GM18508 (cell line): Measurements from ENCODE around the gene PSG1.
"Not testable (repeated sequence)": the region's sequence is repeated elsewhere in the genome, so short reads cannot be mapped to it uniquely, and the experiment has no call there.

Source experiments
- ATAC-seq: cut with Tn5 transposase; IDR thresholded peaks from one replicate; pipeline ENCODE4 v1.9.1; 2021; ENCODE audit warnings: moderate number of reproducible peaks; ENCODE audit not compliant: insufficient read depth, unreplicated experiment

The PSG1 gene

DNA sequence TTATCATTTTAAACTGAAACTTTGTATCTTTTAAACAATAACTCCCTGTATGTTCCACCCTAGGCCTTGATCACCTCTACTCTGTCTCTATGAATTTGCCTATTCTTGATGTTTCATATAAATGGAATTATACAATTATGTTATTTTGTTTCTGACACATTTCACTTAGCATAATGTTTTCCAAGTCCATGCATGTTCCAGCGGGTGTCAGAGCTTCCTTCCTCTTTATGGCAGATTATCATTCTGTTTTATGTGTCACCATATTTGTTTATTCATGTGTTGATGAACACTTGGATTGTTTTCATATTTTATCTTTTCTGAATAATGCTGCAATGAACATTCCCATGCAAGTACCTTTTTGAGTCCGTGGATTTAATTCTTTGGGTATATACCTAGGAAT is 3.2 kb upstream of the PSG1 start:
- ATAC-seq, result not testable (repeated sequence)

DNA sequence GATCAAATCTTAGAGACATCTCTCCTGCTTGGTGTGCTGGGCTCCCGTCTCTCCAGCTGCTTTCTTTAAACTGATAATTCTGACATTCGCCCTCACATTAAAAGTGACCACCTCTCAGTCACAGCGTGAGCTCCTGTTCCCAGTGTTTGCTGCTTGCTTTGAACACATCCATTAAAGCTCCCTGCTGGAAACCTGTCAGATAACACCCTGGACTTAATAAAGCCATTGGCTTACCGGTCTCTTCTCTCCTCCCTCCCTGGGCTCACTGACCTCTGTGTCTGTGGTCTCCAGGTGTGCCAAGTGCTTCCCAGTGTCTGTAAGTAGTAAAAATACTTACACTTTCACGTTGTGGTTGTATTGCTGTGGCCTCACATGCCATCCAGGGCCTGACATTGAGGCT is 2.5 kb upstream of the PSG1 start:
- ATAC-seq, result not testable (repeated sequence)

DNA sequence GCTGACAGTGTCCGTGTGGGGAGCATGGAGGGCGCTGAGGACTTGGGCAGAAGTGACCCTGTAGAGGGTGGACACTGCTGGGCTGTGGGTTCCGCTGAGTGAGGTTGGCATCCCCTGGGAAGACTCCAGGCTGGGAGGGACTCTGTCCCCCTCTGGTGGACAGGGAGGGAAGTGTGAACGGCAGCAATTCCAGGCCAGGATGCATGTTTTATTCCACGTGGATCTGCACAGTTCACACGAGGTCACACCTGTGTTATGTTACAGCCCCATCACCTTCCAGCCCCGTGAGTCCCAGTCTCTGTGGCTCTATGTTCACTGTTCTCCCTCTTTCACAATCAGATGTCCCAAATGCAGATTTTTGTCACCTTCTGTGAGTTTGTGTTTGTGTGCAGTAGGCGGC is 1.8 kb upstream of the PSG1 start:
- ATAC-seq, result not testable (repeated sequence)

DNA sequence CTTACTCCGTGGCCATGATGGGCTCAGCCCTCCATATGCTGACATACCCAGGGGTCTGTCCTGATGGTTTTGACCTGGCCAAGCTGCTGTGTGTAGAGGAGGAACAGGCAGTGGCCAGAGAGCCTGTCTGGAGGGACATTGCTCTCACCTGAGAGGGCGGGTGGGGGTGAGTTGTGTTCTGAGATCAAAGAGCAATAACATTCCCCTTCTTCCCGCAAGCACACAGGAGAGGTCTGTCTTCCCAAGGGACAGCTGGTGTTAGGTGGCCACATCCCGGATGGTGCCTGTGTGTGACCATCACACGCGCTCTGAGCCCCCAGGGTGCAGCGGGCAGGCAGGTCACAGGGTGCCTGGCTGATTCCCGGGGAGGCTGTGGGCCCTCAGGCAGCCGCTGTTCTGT is 1.1 kb upstream of the PSG1 start:
- not testable (repeated sequence) for ATAC-seq

DNA sequence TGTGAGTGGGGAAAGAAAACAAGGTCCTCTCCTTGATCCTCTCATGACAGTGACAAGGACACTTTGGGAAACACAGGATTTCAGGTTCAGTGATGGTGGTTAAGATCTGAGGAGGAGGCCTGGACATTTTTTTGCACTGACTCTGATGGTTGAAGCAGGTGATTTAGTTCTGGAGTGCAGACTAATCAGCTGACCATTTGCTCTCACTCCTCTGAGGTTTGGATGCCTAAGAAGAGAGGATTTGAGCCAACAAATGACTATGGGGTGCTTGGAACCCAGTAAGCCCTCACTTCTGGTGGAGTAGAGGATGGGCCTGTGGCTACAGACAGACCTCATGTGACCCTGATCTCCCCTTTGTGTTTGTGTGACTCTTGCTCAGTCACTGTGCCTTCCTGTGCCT is 2.9 kb downstream of the PSG1 start:
- not testable (repeated sequence) for ATAC-seq

GRCh38 chr19:42875881-42876280 is 3.6 kb downstream of the PSG1 start:
- ATAC-seq, result not testable (repeated sequence)

- ATAC-seq, result not testable (repeated sequence)
Observed at GRCh38 chr19:42874901-42875813, 4.4 kb downstream of the PSG1 start.

DNA sequence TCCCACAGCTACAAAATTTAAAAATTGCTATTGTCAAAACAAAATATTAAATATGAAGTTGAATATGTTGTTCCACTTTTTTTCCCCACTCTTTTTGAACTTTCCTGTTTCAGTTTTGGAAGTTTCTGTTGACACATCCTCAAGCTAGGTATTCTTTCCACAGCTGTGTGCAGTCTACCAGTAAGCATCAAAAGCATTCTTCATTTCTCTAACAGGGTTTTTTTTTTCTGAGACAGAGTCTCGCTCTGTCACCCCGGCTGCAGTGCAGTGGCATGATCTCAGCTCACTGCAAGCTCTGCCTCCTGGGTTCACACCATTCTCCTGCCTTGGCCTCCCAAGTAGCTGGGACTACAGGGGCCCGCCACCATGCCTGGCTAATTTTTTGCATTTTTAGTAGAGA is 5.4 kb downstream of the PSG1 start:
- not testable (repeated sequence) for ATAC-seq

- no peak for ATAC-seq
Observed at GRCh38 chr19:42872608-42873007, 6.9 kb downstream of the PSG1 start.

GRCh38 chr19:42857544-42857867 is 22.0 kb downstream of the PSG1 start:
- no peak for ATAC-seq

DNA sequence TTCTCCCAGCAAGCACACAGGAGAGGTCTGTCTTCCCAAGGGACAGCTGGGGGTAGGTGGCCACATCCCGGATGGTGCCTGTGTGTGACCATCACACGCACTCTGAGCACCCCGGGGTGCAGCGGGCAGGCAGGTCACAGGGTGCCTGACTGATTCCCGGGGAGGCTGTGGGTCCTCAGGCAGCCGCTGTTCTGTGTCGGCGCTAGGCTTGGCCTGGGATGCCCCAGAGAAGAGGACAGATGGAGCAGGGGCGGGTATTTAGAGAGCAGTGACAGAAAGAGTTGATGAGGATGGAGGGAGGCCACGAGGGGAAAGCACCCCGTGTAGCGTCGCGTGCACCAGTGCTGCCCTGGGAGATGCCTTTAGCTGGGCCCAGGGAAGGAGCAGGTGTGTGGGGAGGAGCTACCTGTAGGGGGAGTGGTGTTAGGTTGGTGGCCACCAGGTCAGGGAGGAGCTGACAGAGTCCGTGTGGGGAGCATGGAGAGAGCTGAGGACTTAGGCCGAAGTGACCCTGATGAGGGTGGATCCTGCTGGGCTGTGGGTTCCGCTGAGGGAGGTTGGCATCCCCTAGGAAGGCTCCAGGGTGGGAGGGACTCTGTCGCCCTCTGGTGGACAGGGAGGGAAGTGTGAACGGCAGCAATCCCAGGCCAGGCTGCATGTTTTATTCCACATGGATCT is 22.5 kb downstream of the PSG1 start:
- ATAC-seq, result not testable (repeated sequence)

- not testable (repeated sequence) for ATAC-seq
Observed at GRCh38 chr19:42854745-42855144, 24.8 kb downstream of the PSG1 start.

DNA sequence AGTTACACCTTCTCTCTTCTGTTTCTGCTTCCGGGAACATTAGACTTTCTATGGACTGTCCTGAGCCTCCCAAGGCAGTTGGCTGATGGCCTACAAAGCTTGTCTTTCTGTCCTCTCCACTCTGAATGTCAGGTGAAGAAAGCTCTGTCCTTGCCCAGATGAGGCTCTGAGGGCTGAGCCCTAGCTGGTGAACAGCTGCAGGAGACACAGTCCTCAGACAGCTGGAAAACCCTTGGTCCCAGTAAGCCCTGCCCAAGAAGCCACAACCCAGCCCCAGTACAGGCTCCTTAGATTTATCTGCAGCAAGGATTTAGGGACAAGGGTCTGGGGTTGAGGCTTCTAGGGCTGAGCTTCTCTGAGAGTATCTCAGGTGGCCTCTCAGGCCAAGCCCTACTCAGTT is 26.3 kb downstream of the PSG1 start:
- ATAC-seq, result not testable (repeated sequence)

GRCh38 chr19:42852821-42853220 is 26.7 kb downstream of the PSG1 start:
- not testable (repeated sequence) for ATAC-seq

DNA sequence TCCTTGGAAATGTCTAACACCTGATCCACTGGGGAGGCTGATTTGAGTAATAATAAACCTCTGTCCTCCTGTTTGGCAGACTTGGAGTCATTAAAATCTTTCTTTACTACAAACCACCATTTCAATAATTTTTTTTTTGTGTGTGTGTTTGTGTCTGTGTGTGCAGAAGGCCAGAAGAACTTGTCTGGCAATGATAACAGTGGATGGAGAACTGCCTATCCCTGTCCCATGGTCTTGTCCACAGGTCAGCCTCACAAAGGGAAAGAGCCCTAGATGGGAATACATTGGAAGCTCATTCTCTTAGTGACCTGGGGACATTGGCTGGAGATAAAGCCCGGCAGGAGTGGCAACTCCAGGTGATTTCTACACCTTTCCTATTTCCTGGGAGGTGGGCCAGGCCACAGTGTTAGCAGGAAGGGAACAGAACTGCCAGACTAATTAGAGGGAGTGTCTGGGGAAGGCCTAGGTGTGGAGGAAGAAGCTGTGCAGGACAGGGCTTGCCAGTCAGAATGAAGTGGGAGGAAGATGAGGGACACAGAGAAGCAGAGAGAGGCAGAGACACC is 27.7 kb downstream of the PSG1 start:
- ATAC-seq, result not testable (repeated sequence)

DNA sequence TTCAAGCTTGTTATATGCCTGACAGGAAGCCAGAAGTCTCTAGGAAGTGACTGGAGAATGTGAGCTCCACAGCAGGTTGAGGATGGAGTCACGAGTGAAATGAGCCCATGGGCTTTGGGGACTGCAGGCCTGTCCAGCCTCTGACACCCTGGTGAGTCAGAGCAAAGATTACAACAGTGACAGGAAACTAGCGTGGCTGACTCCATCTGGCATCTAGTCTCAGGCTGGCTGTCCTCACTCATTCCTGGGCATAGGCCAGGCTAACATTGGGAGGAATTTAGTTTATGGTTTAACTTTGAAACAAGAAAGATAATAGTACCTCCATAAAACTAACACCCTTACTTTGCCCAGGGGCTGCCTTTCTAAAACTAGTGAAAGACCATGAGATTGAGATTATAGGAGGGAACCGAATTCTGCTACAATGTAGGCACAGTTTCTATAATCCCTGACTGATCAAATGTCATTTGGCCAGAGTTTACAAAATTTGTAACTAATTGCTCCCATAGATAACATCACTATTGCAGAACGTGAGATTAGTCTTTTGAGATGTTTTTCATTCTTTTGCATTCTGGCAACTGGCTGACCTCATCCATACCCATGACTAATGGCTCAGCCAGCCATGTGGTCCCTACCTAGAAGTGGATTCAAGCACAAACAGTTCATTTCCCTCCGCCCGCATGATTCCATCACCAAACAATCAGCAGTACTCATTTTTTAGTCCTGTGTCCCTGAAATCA is 28.4 kb downstream of the PSG1 start:
- ATAC-seq, result no peak

DNA sequence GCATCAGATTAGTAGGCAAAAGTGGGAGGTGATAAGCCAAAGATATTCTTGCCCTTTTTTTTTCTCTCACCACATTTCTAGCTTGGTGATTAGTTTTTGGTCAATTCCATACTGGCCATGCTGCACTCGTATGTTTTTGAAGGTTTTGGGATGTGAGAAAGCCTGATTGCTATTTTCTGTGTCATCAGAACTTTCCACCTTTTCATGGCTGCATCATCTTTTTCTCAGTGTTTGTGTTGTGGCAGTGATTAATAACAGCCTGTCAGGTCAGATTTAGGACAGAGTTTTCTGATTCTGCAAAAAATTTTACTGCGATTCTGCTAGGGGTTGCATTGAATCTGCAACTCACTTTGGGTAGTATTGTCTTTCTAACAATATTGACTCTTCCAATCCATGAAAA is 32.9 kb downstream of the PSG1 start:
- no peak for ATAC-seq

- ATAC-seq, result not testable (repeated sequence)
Observed at GRCh38 chr19:42843631-42844030, 35.9 kb downstream of the PSG1 start.

DNA sequence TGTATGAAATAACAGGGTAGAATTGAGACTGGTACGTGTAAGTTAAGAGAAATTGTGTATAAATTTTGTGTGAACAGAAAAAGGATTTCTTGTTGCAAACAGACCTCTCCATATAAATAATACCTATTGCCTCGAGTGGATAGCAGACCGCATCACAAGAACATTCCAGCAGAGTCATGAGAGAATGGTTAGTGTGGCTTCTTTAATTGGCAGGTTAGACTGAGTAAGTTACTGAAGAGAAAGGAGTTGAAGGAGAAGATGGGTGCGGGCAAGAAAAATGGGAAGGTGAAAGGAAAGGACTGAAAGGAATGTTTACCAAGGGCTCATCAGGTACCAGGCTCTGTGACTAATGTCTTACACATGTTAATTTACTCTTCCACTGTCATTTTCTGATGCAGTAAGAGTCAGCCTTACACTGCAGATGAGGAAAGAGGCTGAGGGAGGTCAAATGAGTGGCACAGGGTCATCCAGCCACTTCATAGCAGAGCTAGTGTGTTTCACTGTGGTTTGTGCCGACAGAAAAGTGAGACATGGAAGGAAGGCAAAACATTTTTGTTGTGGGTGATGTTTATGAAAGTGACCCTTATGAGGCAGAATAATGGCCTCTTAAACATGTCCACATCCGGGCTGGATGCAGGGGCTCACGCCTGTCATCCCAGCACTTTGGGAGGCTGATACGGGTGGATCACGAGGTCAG is 46.6 kb downstream of the PSG1 start:
- ATAC-seq, result not testable (repeated sequence)
